OCI-LY3 (cell line): ENCODE measurements around the gene OR2A1.
"Not testable (repeated sequence)": the region's sequence is repeated elsewhere in the genome, so short reads cannot be mapped to it uniquely, and the experiment has no call there.

ENCODE experiments used
- H2AFZ ChIP-seq: fragments of 200-600, 300-600 bp; shearing (Covaris generic); 2 replicates; pipeline ENCODE4 v1.6.0; 2014; ENCODE audit warnings: antibody characterized with exemption, low read depth, low read length
- H3K27ac ChIP-seq: fragments of 200-600, 300-600 bp; sonication (generic); 2 replicates; pipeline ENCODE4 v1.5.1; 2014; ENCODE audit warnings: mild to moderate bottlenecking, low read length, moderate library complexity, mixed read lengths
- H3K27me3 ChIP-seq: fragments of 200-600, 300-600 bp; sonication (generic); 2 replicates; pipeline ENCODE4 v1.6.1; 2014; ENCODE audit warnings: low read depth, low read length, mixed read lengths
- H3K36me3 ChIP-seq: fragments of 200-600, 300-600 bp; sonication (generic); replicated peaks from 2 replicates; pipeline ENCODE3; 2014; ENCODE audit warnings: low read depth, low read length, mixed read lengths
- H3K4me1 ChIP-seq: fragments of 300-600, 200-600 bp; sonication (generic); 2 replicates; pipeline ENCODE4 v1.6.1; 2014; ENCODE audit warnings: low read length, mixed read lengths
- H3K4me2 ChIP-seq: fragments of 200-600, 300-600 bp; sonication (generic); 2 replicates; pipeline ENCODE4 v1.6.1; 2014; ENCODE audit warnings: low read length, mixed read lengths
- H3K4me3 ChIP-seq: fragments of 300-600, 200-600 bp; sonication (generic); 2 replicates; pipeline ENCODE4 v1.5.1; 2014; ENCODE audit warnings: antibody characterized with exemption, mild to moderate bottlenecking, low read length, moderate library complexity
- H3K79me2 ChIP-seq: fragments of 300-600, 200-600 bp; shearing (Covaris generic); 2 replicates; pipeline ENCODE4 v1.6.1; 2014; ENCODE audit warnings: mild to moderate bottlenecking, low read length, mixed read lengths
- H3K9ac ChIP-seq: fragments of 300-600, 200-600 bp; shearing (Covaris generic); 2 replicates; pipeline ENCODE4 v1.6.0; 2014; ENCODE audit warnings: mild to moderate bottlenecking, low read length, moderate library complexity
- H3K9me3 ChIP-seq: fragments of 200-600, 300-600 bp; shearing (Covaris generic); 2 replicates; pipeline ENCODE4 v1.6.1; 2014; ENCODE audit warnings: low read length, mixed read lengths; ENCODE audit not compliant: insufficient read depth
- H4K20me1 ChIP-seq: fragments of 200-600, 300-600 bp; sonication (generic); 2 replicates; pipeline ENCODE4 v1.6.1; 2016; ENCODE audit warnings: low read length, mixed read lengths; ENCODE audit not compliant: insufficient read depth

The OR2A1 gene

GRCh38 chr7:144319547-144319946 lies 7.3 kb downstream of the OR2A1 start:
- H4K20me1 ChIP-seq, H3K9ac ChIP-seq, H3K27me3 ChIP-seq, H3K4me1 ChIP-seq, H3K4me3 ChIP-seq, H3K4me2 ChIP-seq, H3K9me3 ChIP-seq, H3K79me2 ChIP-seq, H2AFZ ChIP-seq, H3K27ac ChIP-seq, H3K36me3 ChIP-seq: not testable (repeated sequence)

DNA sequence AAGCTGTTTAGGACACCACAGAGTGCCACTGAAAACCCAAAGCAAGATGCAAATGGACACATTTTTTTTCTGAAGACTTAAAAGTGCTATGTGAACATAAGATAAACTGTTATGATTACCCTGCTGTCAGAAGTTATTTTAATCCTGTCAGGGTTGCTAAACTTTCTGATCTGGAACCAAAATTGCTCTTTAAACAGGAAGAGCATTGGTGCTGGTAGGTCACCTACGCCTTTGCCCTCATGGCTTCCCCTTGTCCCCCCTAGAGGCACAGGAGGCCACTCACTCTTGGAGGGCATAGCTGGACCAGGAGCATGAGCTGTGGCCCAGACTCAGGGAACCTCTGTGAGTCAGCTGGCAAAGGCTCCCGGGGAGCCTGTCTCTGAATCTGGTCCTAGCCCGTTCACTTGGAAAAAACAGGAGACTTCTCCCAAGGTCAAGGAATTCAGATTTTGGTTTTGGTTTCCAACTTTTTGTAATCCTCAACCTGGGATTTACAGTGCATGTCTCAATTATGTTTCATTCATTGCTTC lies 9.5 kb downstream of the OR2A1 start:
- H3K4me3 ChIP-seq, H2AFZ ChIP-seq, H3K9ac ChIP-seq, H3K4me2 ChIP-seq, H3K27ac ChIP-seq, H3K9me3 ChIP-seq, H3K79me2 ChIP-seq, H4K20me1 ChIP-seq, H3K36me3 ChIP-seq, H3K27me3 ChIP-seq, H3K4me1 ChIP-seq: not testable (repeated sequence)

GRCh38 chr7:144323359-144323758 lies 11.1 kb downstream of the OR2A1 start:
- not testable (repeated sequence) for H3K79me2 ChIP-seq, H3K4me2 ChIP-seq, H3K27ac ChIP-seq, H3K9me3 ChIP-seq, H2AFZ ChIP-seq, H3K27me3 ChIP-seq, H4K20me1 ChIP-seq, H3K4me3 ChIP-seq, H3K4me1 ChIP-seq, H3K36me3 ChIP-seq, H3K9ac ChIP-seq

GRCh38 chr7:144325868-144326267 lies 13.6 kb downstream of the OR2A1 start:
- not testable (repeated sequence) for H3K27ac ChIP-seq, H3K27me3 ChIP-seq, H3K4me1 ChIP-seq, H3K4me3 ChIP-seq, H4K20me1 ChIP-seq, H3K79me2 ChIP-seq, H3K4me2 ChIP-seq, H2AFZ ChIP-seq, H3K36me3 ChIP-seq, H3K9me3 ChIP-seq, H3K9ac ChIP-seq

GRCh38 chr7:144330044-144330443 lies 17.8 kb downstream of the OR2A1 start:
- not testable (repeated sequence) for H3K79me2 ChIP-seq, H2AFZ ChIP-seq, H3K27me3 ChIP-seq, H3K27ac ChIP-seq, H3K36me3 ChIP-seq, H3K9ac ChIP-seq, H4K20me1 ChIP-seq, H3K9me3 ChIP-seq, H3K4me3 ChIP-seq, H3K4me1 ChIP-seq, H3K4me2 ChIP-seq

DNA sequence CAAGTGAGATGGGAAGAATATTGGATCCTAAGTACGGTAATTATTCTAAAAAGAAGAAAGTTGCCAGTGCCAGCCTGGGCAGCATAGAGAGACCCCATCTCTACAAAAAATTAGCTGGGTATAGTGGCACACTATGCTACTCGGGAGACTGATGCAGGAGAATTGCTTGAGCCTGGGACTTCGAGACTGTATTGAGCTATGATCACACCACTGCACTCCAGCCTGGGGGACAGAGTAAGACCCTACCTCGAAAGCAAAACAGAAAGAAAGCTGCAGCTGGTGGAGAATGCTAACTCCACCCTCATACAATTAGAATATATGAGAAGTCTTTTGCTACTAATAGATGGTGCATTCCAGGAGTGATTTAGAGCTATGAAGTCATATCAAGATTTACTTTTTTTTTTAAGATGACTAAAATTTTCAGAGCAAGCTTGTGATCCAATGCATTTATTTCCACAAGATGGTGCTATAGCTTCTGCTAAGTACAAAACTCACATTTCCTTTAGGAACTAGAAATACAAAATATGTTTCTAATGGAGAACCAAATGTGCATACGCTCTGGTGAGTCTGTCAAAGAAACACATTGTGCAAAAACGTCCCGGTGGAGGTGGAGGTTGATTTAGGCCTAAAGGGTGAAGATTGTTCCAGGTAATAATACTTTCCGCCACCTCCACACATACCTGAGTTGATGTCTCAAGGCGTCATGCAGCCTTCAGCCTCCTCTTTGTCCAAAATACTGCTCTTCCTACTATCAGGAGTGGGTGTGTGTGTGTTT lies 19.2 kb downstream of the OR2A1 start:
- H3K9ac ChIP-seq, H3K4me2 ChIP-seq, H3K36me3 ChIP-seq, H4K20me1 ChIP-seq, H3K27ac ChIP-seq, H3K27me3 ChIP-seq, H3K9me3 ChIP-seq, H3K79me2 ChIP-seq, H3K4me1 ChIP-seq, H3K4me3 ChIP-seq, H2AFZ ChIP-seq: not testable (repeated sequence)

GRCh38 chr7:144331996-144332288 lies 19.7 kb downstream of the OR2A1 start:
- H3K9me3 ChIP-seq, H2AFZ ChIP-seq, H3K27ac ChIP-seq, H3K36me3 ChIP-seq, H3K4me1 ChIP-seq, H3K4me3 ChIP-seq, H3K79me2 ChIP-seq, H3K27me3 ChIP-seq, H3K9ac ChIP-seq, H4K20me1 ChIP-seq, H3K4me2 ChIP-seq: not testable (repeated sequence)

DNA sequence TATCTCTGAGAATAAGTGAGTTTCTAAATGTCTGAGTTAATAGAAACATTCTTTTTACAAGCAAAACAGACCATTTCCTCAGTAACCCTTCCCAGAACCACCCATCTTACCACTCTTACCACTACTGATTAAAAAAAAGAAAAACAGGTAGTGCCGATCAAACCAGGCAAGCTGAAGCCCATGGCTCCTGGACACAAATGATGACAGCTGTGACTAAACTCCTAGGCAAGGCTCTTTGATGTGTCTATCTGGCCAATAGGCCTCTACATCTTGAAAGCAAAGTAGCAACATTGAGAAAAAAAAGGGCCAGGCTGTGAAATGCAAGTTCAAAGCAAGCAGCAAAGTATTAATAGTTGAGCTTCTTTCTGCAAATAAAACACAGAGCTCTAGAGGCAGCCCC lies 36.4 kb downstream of the OR2A1 start:
- H3K36me3 ChIP-seq, H4K20me1 ChIP-seq, H3K79me2 ChIP-seq: not testable (repeated sequence)

GRCh38 chr7:144351667-144352066 lies 39.4 kb downstream of the OR2A1 start:
- not testable (repeated sequence) for H3K4me1 ChIP-seq, H3K4me3 ChIP-seq, H3K9ac ChIP-seq, H3K36me3 ChIP-seq, H3K9me3 ChIP-seq, H3K79me2 ChIP-seq, H4K20me1 ChIP-seq, H3K27ac ChIP-seq, H2AFZ ChIP-seq, H3K27me3 ChIP-seq, H3K4me2 ChIP-seq

More for the DNA sequence above, 36.4 kb downstream of the OR2A1 start:
- H3K27ac ChIP-seq, H3K4me1 ChIP-seq, H3K4me2 ChIP-seq, H3K9ac ChIP-seq, H2AFZ ChIP-seq, H3K9me3 ChIP-seq, H3K4me3 ChIP-seq, H3K27me3 ChIP-seq: not testable (repeated sequence)

DNA sequence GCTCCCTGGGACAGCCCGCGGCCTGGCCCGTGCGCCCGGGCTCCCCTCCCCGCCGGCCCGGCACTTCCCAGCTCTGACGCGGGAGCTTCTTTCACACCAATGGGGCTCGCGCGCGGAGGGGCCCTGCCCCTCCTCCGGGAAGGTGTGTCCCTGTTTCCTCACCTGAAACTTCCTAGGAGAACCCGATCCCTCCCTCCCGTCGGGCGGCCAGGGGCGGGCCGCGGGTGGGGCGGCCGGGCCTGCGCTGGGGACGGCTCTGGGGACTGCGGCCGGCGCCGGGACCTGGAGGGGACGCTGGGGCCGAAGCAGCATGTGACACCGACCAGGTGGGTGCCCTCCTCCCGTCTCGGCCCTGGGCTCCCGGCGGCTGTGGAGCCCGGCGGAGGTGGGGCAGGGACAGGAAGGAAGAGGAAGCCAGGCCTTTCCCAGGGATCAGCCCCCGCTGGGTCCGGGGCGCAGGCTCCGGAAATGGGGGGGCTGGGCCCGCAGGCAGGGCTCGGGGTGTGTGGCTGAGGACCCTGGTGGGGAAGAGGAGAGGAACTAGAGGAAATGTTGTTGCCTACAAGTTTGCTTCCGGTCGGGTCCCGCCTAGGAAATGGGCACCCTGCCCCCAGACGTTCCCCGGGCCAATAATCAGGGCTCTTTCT lies 43.1 kb downstream of the OR2A1 start, which contains the start of gene ARHGEF5:
TSS of gene ARHGEF5 (plus strand) at position 227 of the 647 bp plus-strand sequence. CDS start 7,268 bp downstream, outside the sequence.
- H3K4me2 ChIP-seq = not testable (repeated sequence)

More for the DNA sequence above, 43.1 kb downstream of the OR2A1 start, which contains the start of gene ARHGEF5:
- not testable (repeated sequence) for H3K27ac ChIP-seq, H3K79me2 ChIP-seq, H3K9me3 ChIP-seq, H3K4me3 ChIP-seq, H2AFZ ChIP-seq, H3K4me1 ChIP-seq, H3K9ac ChIP-seq, H4K20me1 ChIP-seq, H3K36me3 ChIP-seq, H3K27me3 ChIP-seq
